IPS-18c (cell line): ENCODE data around the gene GPC6.
"Not testable (repeated sequence)": the region's sequence is repeated elsewhere in the genome, so short reads cannot be mapped to it uniquely, and the experiment has no call there.

ENCODE experiments used
- H3K4me3 ChIP-seq: 2 replicates; pipeline ENCODE4 v1.7.0; 2013; ENCODE audit warnings: low read depth, mild to moderate bottlenecking, low read length, moderate library complexity; ENCODE audit not compliant: insufficient read depth
- H3K9me3 ChIP-seq: one replicate; pipeline ENCODE4 v1.6.1; 2013; ENCODE audit warnings: mild to moderate bottlenecking, low read length, moderate library complexity; ENCODE audit not compliant: control insufficient read depth, insufficient read depth

GPC6 gene

GRCh38 chr13:93476175-93476574 lies 249.6 kb downstream of the GPC6 start:
- Histone ChIP-seq H3K9me3 (no peaks in the 10 kb centered on the region), H3K4me3 (no peak overlapping the region)

- H3K4me3 ChIP-seq = no peak overlapping the region
- H3K9me3 ChIP-seq = no peaks in the 10 kb centered on the region
These were observed 250.6 kb downstream of the GPC6 start for GRCh38 chr13:93477238-93477637.

GRCh38 chr13:93480553-93481106 lies 254.0 kb downstream of the GPC6 start:
- H3K4me3 ChIP-seq = no peak overlapping the region

GRCh38 chr13:93496117-93496516 lies 269.5 kb downstream of the GPC6 start:
- not testable (repeated sequence) for H3K9me3 ChIP-seq, H3K4me3 ChIP-seq

More at GRCh38 chr13:93480553-93481106, 254.0 kb downstream of the GPC6 start:
- no peaks in the 10 kb centered on the region for H3K9me3 ChIP-seq

- H3K4me3 ChIP-seq = no peak overlapping the region
- no peaks in the 10 kb centered on the region for H3K9me3 ChIP-seq
These were observed 270.5 kb downstream of the GPC6 start for GRCh38 chr13:93496985-93497673.

- no peaks in the 10 kb centered on the region for H3K9me3 ChIP-seq
- H3K4me3 ChIP-seq = no peak overlapping the region
These were observed 273.4 kb downstream of the GPC6 start for GRCh38 chr13:93499991-93500390.

GRCh38 chr13:93502071-93502470 lies 275.5 kb downstream of the GPC6 start:
- Histone ChIP-seq H3K9me3 (no peaks in the 10 kb centered on the region), H3K4me3 (no peak overlapping the region)

- no peak overlapping the region for H3K4me3 ChIP-seq
- no peaks in the 10 kb centered on the region for H3K9me3 ChIP-seq
These were observed 276.5 kb downstream of the GPC6 start for GRCh38 chr13:93502987-93503615.

- Histone ChIP-seq H3K9me3 (no peaks in the 10 kb centered on the region), H3K4me3 (no peak overlapping the region)
These were observed 278.7 kb downstream of the GPC6 start for GRCh38 chr13:93505104-93505952.

- H3K9me3 ChIP-seq = no peaks in the 10 kb centered on the region
These were observed 284.4 kb downstream of the GPC6 start for GRCh38 chr13:93511011-93511410.

GRCh38 chr13:93515267-93515666 lies 288.7 kb downstream of the GPC6 start:
- no peaks in the 10 kb centered on the region for H3K9me3 ChIP-seq
- H3K4me3 ChIP-seq = no peak overlapping the region

More at GRCh38 chr13:93511011-93511410, 284.4 kb downstream of the GPC6 start:
- no peak overlapping the region for H3K4me3 ChIP-seq

- Histone ChIP-seq H3K9me3 (no peaks in the 10 kb centered on the region), H3K4me3 (no peak overlapping the region)
These were observed 291.1 kb downstream of the GPC6 start for GRCh38 chr13:93517658-93518057.

GRCh38 chr13:93521307-93521706 lies 294.7 kb downstream of the GPC6 start:
- H3K9me3 ChIP-seq = no peaks in the 10 kb centered on the region
- no peak overlapping the region for H3K4me3 ChIP-seq

- H3K4me3 ChIP-seq = no peak overlapping the region
- H3K9me3 ChIP-seq = no peaks in the 10 kb centered on the region
These were observed 295.9 kb downstream of the GPC6 start for GRCh38 chr13:93522501-93522900.

- H3K4me3 ChIP-seq = no peak overlapping the region
These were observed 298.5 kb downstream of the GPC6 start for GRCh38 chr13:93525087-93525486.

GRCh38 chr13:93527748-93528297 lies 301.2 kb downstream of the GPC6 start:
- no peak overlapping the region for H3K4me3 ChIP-seq
- no peaks in the 10 kb centered on the region for H3K9me3 ChIP-seq

More at GRCh38 chr13:93525087-93525486, 298.5 kb downstream of the GPC6 start:
- H3K9me3 ChIP-seq = no peaks in the 10 kb centered on the region

GRCh38 chr13:93529961-93530360 lies 303.4 kb downstream of the GPC6 start:
- no peaks in the 10 kb centered on the region for H3K9me3 ChIP-seq
- H3K4me3 ChIP-seq = no peak overlapping the region
